ENCODE measurements around the gene CELF3.

GRCh38 chr1:151720554-151720953 is 4.0 kb upstream of the CELF3 start:
- TF ChIP-seq CTCF (IDR thresholded peaks at IDR 0.05) (no peak), POLR2A (IDR thresholded peaks at IDR 0.05) (no peak), EP300 (IDR thresholded peaks at IDR 0.05; ENCODE audit: low read depth) (no peak), POLR2AphosphoS5 (IDR thresholded peaks at IDR 0.05) (no peak)

Data from transverse colon (tissue), 4 donors.